ENCODE measurements around the gene ADSS1.

ADSS1 gene

GRCh38 chr14:104684449-104684821, 39.6 kb upstream of the ADSS1 start:
- TF ChIP-seq, protein P1, sequence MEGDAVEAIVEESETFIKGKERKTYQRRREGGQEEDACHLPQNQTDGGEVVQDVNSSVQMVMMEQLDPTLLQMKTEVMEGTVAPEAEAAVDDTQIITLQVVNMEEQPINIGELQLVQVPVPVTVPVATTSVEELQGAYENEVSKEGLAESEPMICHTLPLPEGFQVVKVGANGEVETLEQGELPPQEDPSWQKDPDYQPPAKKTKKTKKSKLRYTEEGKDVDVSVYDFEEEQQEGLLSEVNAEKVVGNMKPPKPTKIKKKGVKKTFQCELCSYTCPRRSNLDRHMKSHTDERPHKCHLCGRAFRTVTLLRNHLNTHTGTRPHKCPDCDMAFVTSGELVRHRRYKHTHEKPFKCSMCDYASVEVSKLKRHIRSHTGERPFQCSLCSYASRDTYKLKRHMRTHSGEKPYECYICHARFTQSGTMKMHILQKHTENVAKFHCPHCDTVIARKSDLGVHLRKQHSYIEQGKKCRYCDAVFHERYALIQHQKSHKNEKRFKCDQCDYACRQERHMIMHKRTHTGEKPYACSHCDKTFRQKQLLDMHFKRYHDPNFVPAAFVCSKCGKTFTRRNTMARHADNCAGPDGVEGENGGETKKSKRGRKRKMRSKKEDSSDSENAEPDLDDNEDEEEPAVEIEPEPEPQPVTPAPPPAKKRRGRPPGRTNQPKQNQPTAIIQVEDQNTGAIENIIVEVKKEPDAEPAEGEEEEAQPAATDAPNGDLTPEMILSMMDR (IDR thresholded peaks at IDR 0.05; ENCODE audit: borderline replicate concordance, insufficient read depth, low read depth, low read length) = no peak
- H3K4me3 ChIP-seq (ENCODE audit: low read depth, low read length) = no peak overlapping the region

- H3K4me3 ChIP-seq (ENCODE audit: low read depth, low read length) = no peak overlapping the region
- TF ChIP-seq, protein P1 (IDR thresholded peaks at IDR 0.05; ENCODE audit: borderline replicate concordance, insufficient read depth, low read depth, low read length) = no peak
These were observed 38.6 kb upstream of the ADSS1 start for GRCh38 chr14:104685216-104685997.

- no peak overlapping the region for H3K4me3 ChIP-seq (ENCODE audit: low read depth, low read length)
- TF ChIP-seq, protein P1 (IDR thresholded peaks at IDR 0.05; ENCODE audit: borderline replicate concordance, insufficient read depth, low read depth, low read length) = no peak
These were observed 37.9 kb upstream of the ADSS1 start for GRCh38 chr14:104685998-104686610.

- no peak overlapping the region for H3K4me3 ChIP-seq (ENCODE audit: low read depth, low read length)
- TF ChIP-seq, protein P1 (IDR thresholded peaks at IDR 0.05; ENCODE audit: borderline replicate concordance, insufficient read depth, low read depth, low read length) = no peak
These were observed 37.2 kb upstream of the ADSS1 start for GRCh38 chr14:104686624-104687517.

GRCh38 chr14:104687601-104688504, 36.2 kb upstream of the ADSS1 start:
- H3K4me3 ChIP-seq (ENCODE audit: low read depth, low read length) = no peak overlapping the region
- TF ChIP-seq, protein P1 (IDR thresholded peaks at IDR 0.05; ENCODE audit: borderline replicate concordance, insufficient read depth, low read depth, low read length) = no peak

- H3K4me3 ChIP-seq (ENCODE audit: low read depth, low read length) = no peak overlapping the region
- TF ChIP-seq, protein P1 (IDR thresholded peaks at IDR 0.05; ENCODE audit: borderline replicate concordance, insufficient read depth, low read depth, low read length) = no peak
These were observed 35.4 kb upstream of the ADSS1 start for GRCh38 chr14:104688505-104689108.

Data from GM12875 (cell line).